ENCODE results near the gene ZNF814. TPM values are rescaled to one million over a fixed set of nuclear protein-coding genes. Genes with fewer than 3 reads are reported as not detected.
A peak's percentile ranks its signal among the peaks of the same experiment; 100 is the strongest.

The ZNF814 gene
- total RNA-seq, 1 donor from 2014 or later: 11.2 TPM

- no peak for DNase-seq
- TF ChIP-seq, protein P1, sequence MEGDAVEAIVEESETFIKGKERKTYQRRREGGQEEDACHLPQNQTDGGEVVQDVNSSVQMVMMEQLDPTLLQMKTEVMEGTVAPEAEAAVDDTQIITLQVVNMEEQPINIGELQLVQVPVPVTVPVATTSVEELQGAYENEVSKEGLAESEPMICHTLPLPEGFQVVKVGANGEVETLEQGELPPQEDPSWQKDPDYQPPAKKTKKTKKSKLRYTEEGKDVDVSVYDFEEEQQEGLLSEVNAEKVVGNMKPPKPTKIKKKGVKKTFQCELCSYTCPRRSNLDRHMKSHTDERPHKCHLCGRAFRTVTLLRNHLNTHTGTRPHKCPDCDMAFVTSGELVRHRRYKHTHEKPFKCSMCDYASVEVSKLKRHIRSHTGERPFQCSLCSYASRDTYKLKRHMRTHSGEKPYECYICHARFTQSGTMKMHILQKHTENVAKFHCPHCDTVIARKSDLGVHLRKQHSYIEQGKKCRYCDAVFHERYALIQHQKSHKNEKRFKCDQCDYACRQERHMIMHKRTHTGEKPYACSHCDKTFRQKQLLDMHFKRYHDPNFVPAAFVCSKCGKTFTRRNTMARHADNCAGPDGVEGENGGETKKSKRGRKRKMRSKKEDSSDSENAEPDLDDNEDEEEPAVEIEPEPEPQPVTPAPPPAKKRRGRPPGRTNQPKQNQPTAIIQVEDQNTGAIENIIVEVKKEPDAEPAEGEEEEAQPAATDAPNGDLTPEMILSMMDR (IDR thresholded peaks at IDR 0.05; ENCODE audit: borderline replicate concordance): no peak
- no peaks in the 10 kb centered on the region for H3K36me3 ChIP-seq
- intact Hi-C loops (cut with micrococcal nuclease): no loop called here
- peak overlapping the region; percentile 85 for H3K4me3 ChIP-seq
- H3K9me3 ChIP-seq (replicated peaks): no peaks in the 10 kb centered on the region
- H3K27ac ChIP-seq (replicated peaks): peak overlapping the region; percentile 87
- no peaks in the 10 kb centered on the region for H3K27me3 ChIP-seq (ENCODE audit: low read depth)
- H3K4me1 ChIP-seq: peaks cover 41% of the 10 kb centered on the region
Measured at GRCh38 chr19:57820599-57820998, 68.2 kb downstream of the ZNF814 start.

GRCh38 chr19:57819475-57820148 lies 69.2 kb downstream of the ZNF814 start:
- H3K27me3 ChIP-seq (ENCODE audit: low read depth): no peaks in the 10 kb centered on the region
- H3K4me3 ChIP-seq: peak overlapping the region; percentile 85
- no peaks in the 10 kb centered on the region for H3K9me3 ChIP-seq (replicated peaks)
- H3K36me3 ChIP-seq: no peaks in the 10 kb centered on the region
- intact Hi-C loops (cut with micrococcal nuclease): no loop called here
- H3K4me1 ChIP-seq: peaks cover 48% of the 10 kb centered on the region
- peak overlapping the region; percentile 87 for H3K27ac ChIP-seq (replicated peaks)
- TF ChIP-seq, protein P1 (IDR thresholded peaks at IDR 0.05; ENCODE audit: borderline replicate concordance): peak; percentile 9
- peak; percentile 79 for DNase-seq

DNA sequence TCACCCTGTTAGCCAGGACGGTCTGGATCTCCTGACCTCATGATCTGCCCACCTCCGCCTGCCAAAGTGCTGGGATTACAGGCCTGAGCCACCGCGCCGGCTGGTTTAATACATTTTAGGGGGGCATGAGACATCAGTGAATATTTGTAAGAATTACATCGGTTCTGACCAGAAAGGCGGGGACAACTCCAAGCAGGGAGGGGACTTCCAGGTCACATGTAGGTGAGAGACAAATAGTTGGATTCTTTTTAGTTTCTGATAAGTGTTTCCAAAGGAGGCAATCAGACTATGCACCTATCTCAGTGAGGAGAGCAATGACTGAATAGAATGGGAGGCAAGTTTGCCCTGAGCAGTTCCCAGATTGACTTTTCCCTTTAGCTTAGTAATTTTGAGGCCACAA lies 70.5 kb downstream of the ZNF814 start:
- Histone ChIP-seq H3K9me3 (replicated peaks) (no peaks in the 10 kb centered on the region), H3K27ac (replicated peaks) (no peak overlapping the region), H3K36me3 (no peaks in the 10 kb centered on the region), H3K27me3 (ENCODE audit: low read depth) (no peaks in the 10 kb centered on the region), H3K4me3 (no peak overlapping the region), H3K4me1 (peaks cover 57% of the 10 kb centered on the region)
- intact Hi-C loops (cut with micrococcal nuclease): no loop called here
- DNase-seq: no peak
- TF ChIP-seq, protein P1 (IDR thresholded peaks at IDR 0.05; ENCODE audit: borderline replicate concordance): no peak

DNA sequence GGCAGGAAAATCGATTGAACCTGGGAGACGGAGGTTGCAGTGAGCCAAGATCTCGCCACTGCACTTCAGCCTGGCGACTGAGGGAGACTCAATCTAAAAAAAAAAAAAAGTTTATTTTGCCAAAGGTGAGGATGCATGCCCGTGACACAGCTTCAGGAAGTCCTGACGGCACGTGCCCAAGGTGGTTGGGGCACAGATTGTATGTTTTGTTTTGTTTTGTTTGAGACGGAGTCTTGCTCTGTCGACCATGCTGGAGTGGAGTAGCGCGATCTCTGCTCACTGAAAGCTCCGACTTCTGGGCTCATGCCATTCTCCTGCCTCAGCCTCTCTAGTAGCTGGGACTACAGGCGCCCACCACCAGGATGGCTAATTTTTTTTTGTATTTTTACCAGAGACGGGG lies 70.9 kb downstream of the ZNF814 start:
- intact Hi-C loops (cut with micrococcal nuclease): no loop called here

DNA sequence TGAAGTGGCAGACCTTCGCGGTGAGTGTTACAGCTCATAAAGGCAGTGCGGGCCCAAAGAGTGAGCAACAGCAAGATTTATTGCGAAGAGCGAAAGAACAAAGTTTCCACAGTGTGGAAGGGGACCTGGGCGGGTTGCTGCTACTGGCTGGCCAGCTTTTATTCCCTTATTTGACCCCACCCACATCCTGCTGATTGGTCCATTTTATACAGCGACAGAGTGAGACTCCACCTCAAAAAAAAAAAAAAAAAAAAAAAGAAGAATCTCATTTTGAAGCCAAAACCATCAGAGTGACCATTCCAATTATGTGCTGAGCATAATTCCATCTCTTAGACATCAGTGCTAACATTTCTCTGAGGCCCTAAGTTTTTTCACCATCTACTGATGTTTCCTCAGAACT lies 72.2 kb downstream of the ZNF814 start:
- no peak for DNase-seq
- Histone ChIP-seq H3K36me3 (peaks cover 9% of the 10 kb centered on the region), H3K4me1 (peaks cover 57% of the 10 kb centered on the region), H3K9me3 (replicated peaks) (no peaks in the 10 kb centered on the region), H3K27me3 (ENCODE audit: low read depth) (no peaks in the 10 kb centered on the region), H3K4me3 (no peak overlapping the region), H3K27ac (replicated peaks) (no peak overlapping the region)
- TF ChIP-seq, protein P1 (IDR thresholded peaks at IDR 0.05; ENCODE audit: borderline replicate concordance): no peak
- intact Hi-C loops (cut with micrococcal nuclease): no loop called here

More for the DNA sequence above, 70.9 kb downstream of the ZNF814 start:
- Histone ChIP-seq H3K27me3 (ENCODE audit: low read depth) (no peaks in the 10 kb centered on the region), H3K9me3 (replicated peaks) (no peaks in the 10 kb centered on the region), H3K36me3 (no peaks in the 10 kb centered on the region), H3K27ac (replicated peaks) (no peak overlapping the region), H3K4me1 (peaks cover 56% of the 10 kb centered on the region), H3K4me3 (no peak overlapping the region)
- DNase-seq: no peak
- TF ChIP-seq, protein P1 (IDR thresholded peaks at IDR 0.05; ENCODE audit: borderline replicate concordance): no peak
